Activated T-cell treated with anti-CD3 and anti-CD28 coated beads, Interleukin-2, amount 50 U/mL, for 1 hour (primary cell): ENCODE results near the gene JADE2.
A peak's percentile ranks its signal among the peaks of the same experiment; 100 is the strongest.
"Not testable (repeated sequence)": the region's sequence is repeated elsewhere in the genome, so short reads cannot be mapped to it uniquely, and the experiment has no call there.

Experiments used
- DNase-seq: peaks from one replicate; pipeline ENCODE4 v3.0.0-alpha.2; 2020

JADE2 gene

GRCh38 chr5:134508521-134509195, 16.8 kb upstream of the JADE2 start:
- DNase-seq, result no peak

- no peak for DNase-seq
Observed at GRCh38 chr5:134509308-134510040, 16.0 kb upstream of the JADE2 start.

GRCh38 chr5:134510970-134511795, 14.3 kb upstream of the JADE2 start:
- no peak for DNase-seq

GRCh38 chr5:134511796-134512660, 13.4 kb upstream of the JADE2 start:
- no peak for DNase-seq

- DNase-seq, result no peak
Observed at GRCh38 chr5:134512661-134512999, 12.8 kb upstream of the JADE2 start.

GRCh38 chr5:134515801-134516200, 9.7 kb upstream of the JADE2 start:
- no peak for DNase-seq

- DNase-seq, result not testable (repeated sequence)
Observed at GRCh38 chr5:134516984-134517383, 8.5 kb upstream of the JADE2 start.

- DNase-seq, result no peak
Observed at GRCh38 chr5:134517553-134517952, 7.9 kb upstream of the JADE2 start.

- no peak for DNase-seq
Observed at GRCh38 chr5:134519989-134520388, 5.5 kb upstream of the JADE2 start.

GRCh38 chr5:134521841-134522240, 3.6 kb upstream of the JADE2 start:
- no peak for DNase-seq

GRCh38 chr5:134523543-134524271, 1.8 kb upstream of the JADE2 start:
- no peak for DNase-seq

GRCh38 chr5:134524272-134524825, 1.1 kb upstream of the JADE2 start:
- peak; percentile 83 for DNase-seq

- DNase-seq, result peak; percentile 71
Observed at GRCh38 chr5:134525683-134526482, 413 bp downstream of the JADE2 start.

GRCh38 chr5:134526483-134527155, 1.1 kb downstream of the JADE2 start:
- peak; percentile 76 for DNase-seq

GRCh38 chr5:134527156-134527960, 1.9 kb downstream of the JADE2 start:
- DNase-seq, result peak; percentile 78

- DNase-seq, result no peak
Observed at GRCh38 chr5:134527961-134528424, 2.5 kb downstream of the JADE2 start.

GRCh38 chr5:134528556-134528955, 3.1 kb downstream of the JADE2 start:
- DNase-seq, result no peak

- no peak for DNase-seq
Observed at GRCh38 chr5:134529460-134529859, 4.0 kb downstream of the JADE2 start.
